PFSK-1 (cell line): ENCODE data around the gene NET1.

Source experiments
- FOXP2 ChIP-seq: optimal IDR thresholded peaks from 2 replicates; pipeline ENCODE3; 2011; ENCODE audit warnings: borderline replicate concordance, control low read depth, inconsistent platforms; ENCODE audit not compliant: insufficient read depth; ENCODE audit errors: extremely low read length, extremely low read depth
- POLR2AphosphoS5 ChIP-seq: IDR thresholded peaks from 2 replicates; pipeline ENCODE4 v1.6.1; 2012; ENCODE audit warnings: low read depth, mild to moderate bottlenecking, control low read depth, low read length, moderate library complexity
- SIN3A ChIP-seq: IDR thresholded peaks from 2 replicates; pipeline ENCODE4 v1.6.1; 2012; ENCODE audit warnings: mild to moderate bottlenecking, low read length, moderate library complexity, borderline replicate concordance; ENCODE audit not compliant: insufficient read depth
- TAF1 ChIP-seq: IDR thresholded peaks from 2 replicates; pipeline ENCODE4 v1.6.1; 2012; ENCODE audit warnings: low read length, control low read depth, borderline replicate concordance; ENCODE audit not compliant: insufficient read depth
- TF ChIP-seq, protein P1 (sequence below), 2 experiments: IDR thresholded peaks; 2 replicates each; pipeline versions ENCODE4 v1.6.1 to v1.8.0; 2011 to 2012; ENCODE audit warnings: low read depth in 2 of 2, low read length in 2 of 2, control low read depth in 1 of 2, inconsistent platforms in 1 of 2, mild to moderate bottlenecking in 1 of 2, moderate library complexity in 1 of 2; ENCODE audit not compliant: insufficient read depth in 1 of 2

The NET1 gene

GRCh38 chr10:5464546-5464945, 52.2 kb downstream of the NET1 start:
- TF ChIP-seq FOXP2 (no peak), SIN3A (no peak), POLR2AphosphoS5 (no peak), TAF1 (no peak)
- TF ChIP-seq, protein P1, sequence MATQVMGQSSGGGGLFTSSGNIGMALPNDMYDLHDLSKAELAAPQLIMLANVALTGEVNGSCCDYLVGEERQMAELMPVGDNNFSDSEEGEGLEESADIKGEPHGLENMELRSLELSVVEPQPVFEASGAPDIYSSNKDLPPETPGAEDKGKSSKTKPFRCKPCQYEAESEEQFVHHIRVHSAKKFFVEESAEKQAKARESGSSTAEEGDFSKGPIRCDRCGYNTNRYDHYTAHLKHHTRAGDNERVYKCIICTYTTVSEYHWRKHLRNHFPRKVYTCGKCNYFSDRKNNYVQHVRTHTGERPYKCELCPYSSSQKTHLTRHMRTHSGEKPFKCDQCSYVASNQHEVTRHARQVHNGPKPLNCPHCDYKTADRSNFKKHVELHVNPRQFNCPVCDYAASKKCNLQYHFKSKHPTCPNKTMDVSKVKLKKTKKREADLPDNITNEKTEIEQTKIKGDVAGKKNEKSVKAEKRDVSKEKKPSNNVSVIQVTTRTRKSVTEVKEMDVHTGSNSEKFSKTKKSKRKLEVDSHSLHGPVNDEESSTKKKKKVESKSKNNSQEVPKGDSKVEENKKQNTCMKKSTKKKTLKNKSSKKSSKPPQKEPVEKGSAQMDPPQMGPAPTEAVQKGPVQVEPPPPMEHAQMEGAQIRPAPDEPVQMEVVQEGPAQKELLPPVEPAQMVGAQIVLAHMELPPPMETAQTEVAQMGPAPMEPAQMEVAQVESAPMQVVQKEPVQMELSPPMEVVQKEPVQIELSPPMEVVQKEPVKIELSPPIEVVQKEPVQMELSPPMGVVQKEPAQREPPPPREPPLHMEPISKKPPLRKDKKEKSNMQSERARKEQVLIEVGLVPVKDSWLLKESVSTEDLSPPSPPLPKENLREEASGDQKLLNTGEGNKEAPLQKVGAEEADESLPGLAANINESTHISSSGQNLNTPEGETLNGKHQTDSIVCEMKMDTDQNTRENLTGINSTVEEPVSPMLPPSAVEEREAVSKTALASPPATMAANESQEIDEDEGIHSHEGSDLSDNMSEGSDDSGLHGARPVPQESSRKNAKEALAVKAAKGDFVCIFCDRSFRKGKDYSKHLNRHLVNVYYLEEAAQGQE (IDR thresholded peaks at IDR 0.05; ENCODE audit: insufficient read depth in 1 of 2, low read depth in 2 of 2, low read length in 2 of 2): no peak

- TF ChIP-seq SIN3A: no peak
- TF ChIP-seq POLR2AphosphoS5: no peak
- TF ChIP-seq TAF1: no peak
- TF ChIP-seq FOXP2: no peak
- TF ChIP-seq, protein P1 (IDR thresholded peaks at IDR 0.05; ENCODE audit: insufficient read depth in 1 of 2, low read depth in 2 of 2, low read length in 2 of 2): no peak
Observed at GRCh38 chr10:5465976-5466450, 53.7 kb downstream of the NET1 start.

DNA sequence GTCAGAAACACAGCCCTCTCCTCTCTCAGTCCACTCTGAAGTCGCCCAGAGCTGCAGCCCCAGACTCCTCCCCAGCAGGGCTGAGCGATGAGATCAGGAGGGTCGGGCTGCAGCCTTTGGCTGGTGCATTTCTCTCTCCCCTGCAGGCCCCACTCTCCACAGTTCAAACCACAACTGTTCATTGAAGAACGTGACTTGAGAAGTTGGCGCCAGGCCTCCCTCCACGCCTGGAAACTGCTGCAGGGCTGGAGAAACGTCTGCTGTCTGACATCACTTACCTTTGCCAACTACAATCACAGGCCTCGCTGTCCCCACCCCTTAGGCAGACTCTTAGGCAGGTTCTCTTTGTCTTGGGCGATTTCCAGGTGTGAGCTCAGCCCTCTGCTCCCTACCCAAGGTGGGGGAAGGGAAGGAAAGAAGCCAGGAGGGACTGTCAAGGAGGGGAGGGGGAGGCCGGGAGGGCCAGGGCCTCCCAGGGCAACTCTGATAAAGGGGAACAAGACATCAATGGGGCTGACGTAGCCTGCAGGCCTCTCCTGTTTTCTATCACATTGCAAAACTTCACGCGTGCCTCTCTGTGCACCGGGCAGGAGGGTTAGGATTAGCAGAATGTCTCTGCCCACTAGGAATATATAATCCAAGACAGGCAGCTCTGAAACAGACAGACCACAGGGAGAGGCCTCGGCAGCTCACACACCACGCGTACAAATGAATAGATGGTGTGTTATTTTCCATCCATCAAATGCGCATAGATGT, 54.3 kb downstream of the NET1 start:
- no peak for TF ChIP-seq FOXP2

- no peak for TF ChIP-seq SIN3A
- no peak for TF ChIP-seq TAF1
- TF ChIP-seq, protein P1 (IDR thresholded peaks at IDR 0.05; ENCODE audit: insufficient read depth in 1 of 2, low read depth in 2 of 2, low read length in 2 of 2): no peak
- TF ChIP-seq FOXP2: no peak
- TF ChIP-seq POLR2AphosphoS5: no peak
Observed at GRCh38 chr10:5467207-5467535, 54.8 kb downstream of the NET1 start.

DNA sequence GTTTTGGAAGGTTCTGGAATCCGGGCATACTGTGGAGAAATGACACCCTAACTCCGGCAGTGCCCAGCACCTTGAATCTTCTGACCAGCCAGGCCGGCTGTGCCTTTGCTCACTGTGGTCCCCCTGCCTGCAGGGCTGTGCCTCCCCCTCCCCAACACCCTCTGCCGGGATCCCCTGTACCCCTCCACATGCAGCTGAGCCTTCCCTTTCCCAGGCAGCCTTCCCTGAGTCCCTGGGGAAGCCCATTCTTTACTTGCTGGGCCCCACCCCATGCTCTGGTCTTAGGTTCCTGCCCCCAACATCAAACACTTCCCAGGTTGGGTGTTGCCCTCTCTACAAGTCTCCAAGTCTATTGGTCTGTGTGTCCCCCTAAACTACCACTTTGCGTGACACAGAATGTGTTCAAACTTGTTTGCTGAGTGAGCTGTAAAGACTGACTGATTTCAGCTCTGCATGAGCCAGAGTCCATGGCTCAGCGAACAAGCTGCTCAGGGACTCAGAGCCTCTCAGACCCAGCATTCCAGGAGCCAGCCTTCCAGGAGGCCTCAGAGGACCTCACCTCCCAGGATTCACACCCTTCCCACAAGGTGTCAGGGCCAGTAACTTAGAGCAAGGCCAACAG, 55.4 kb downstream of the NET1 start:
- TF ChIP-seq, protein P1 (IDR thresholded peaks at IDR 0.05; ENCODE audit: insufficient read depth in 1 of 2, low read depth in 2 of 2, low read length in 2 of 2): no peak
- TF ChIP-seq FOXP2 (no peak), TAF1 (no peak), POLR2AphosphoS5 (no peak), SIN3A (no peak)
